HEK293 (cell line): ENCODE measurements around the gene DSCAM.

ENCODE experiments used
- CTCF ChIA-PET: fragments of 350-600 bp; formaldehyde crosslinking; extraction: SDS; loops from one replicate; lab custom pipeline; 2021; ENCODE audit warnings: antibody characterized with exemption; lab: Yijun Ruan, JAX
- POLR2A ChIA-PET: fragments of 300-600 bp; formaldehyde crosslinking; extraction: SDS; loops from one replicate; lab custom pipeline; 2020; ENCODE audit warnings: antibody characterized with exemption, inconsistent platforms; lab: Yijun Ruan, JAX
- H3K27ac ChIP-seq: fragments of 200-500 bp; sonication (Bioruptor generic); 2 replicates; pipeline ENCODE4 v1.5.1; 2014; ENCODE audit warnings: low read depth, low read length, control low read depth, inconsistent platforms; ENCODE audit errors: extremely low read depth
- H3K36me3 ChIP-seq, 2 experiments: fragments of 200-500 bp in 1 of 2; sonication (Bioruptor generic) in 1 of 2; 1 replicate in 1 of 2; 2 replicates in 1 of 2; pipeline ENCODE4 v1.5.1; 2014 to 2017; ENCODE audit warnings: inconsistent platforms in 2 of 2, low read length in 2 of 2; ENCODE audit not compliant: control insufficient read depth in 2 of 2, insufficient read depth in 1 of 2
- H3K4me1 ChIP-seq: fragments of 200-500 bp; sonication (Bioruptor generic); 2 replicates; pipeline ENCODE4 v1.5.1; 2014; ENCODE audit warnings: mild to moderate bottlenecking, low read length, inconsistent platforms; ENCODE audit not compliant: control insufficient read depth, insufficient read depth
- H3K4me3 ChIP-seq: 2 replicates; pipeline ENCODE4 v1.5.1; 2011; ENCODE audit warnings: low read depth, mild to moderate bottlenecking, control low read depth, low read length, moderate library complexity
- H3K9me3 ChIP-seq: fragments of 200-500 bp; sonication (Bioruptor generic); 2 replicates; pipeline ENCODE4 v1.5.1; 2014; ENCODE audit warnings: low read depth, low read length, inconsistent platforms; ENCODE audit not compliant: control insufficient read depth, insufficient read depth
- BCL11A ChIP-seq: fragments of 450-650 bp; formaldehyde crosslinking; IDR thresholded peaks from 2 replicates; pipeline ENCODE4 v1.5.1; 2016; ENCODE audit warnings: low read depth, missing biosample characterization, missing genetic modification characterization
- EGR2 ChIP-seq: fragments of 450-650 bp; formaldehyde crosslinking; IDR thresholded peaks from 2 replicates; pipeline ENCODE4 v1.5.1; 2016; ENCODE audit warnings: low read depth, missing biosample characterization, missing genetic modification characterization
- GLIS1 ChIP-seq: fragments of 450-650 bp; formaldehyde crosslinking; IDR thresholded peaks from 2 replicates; pipeline ENCODE4 v1.5.1; 2016; ENCODE audit warnings: missing biosample characterization, missing genetic modification characterization
- HOXC10 ChIP-seq: sonication (generic); formaldehyde crosslinking; IDR thresholded peaks from 2 replicates; pipeline ENCODE4 v1.8.1; 2023; ENCODE audit warnings: mild to moderate bottlenecking, missing genetic modification reagents
- OSR2 ChIP-seq: fragments of 450-650 bp; formaldehyde crosslinking; IDR thresholded peaks from 2 replicates; pipeline ENCODE4 v1.5.1; 2016; ENCODE audit warnings: missing biosample characterization, missing genetic modification characterization
- REPIN1 ChIP-seq: fragments of 450-650 bp; formaldehyde crosslinking; IDR thresholded peaks from 2 replicates; pipeline ENCODE4 v1.5.1; 2017; ENCODE audit warnings: missing biosample characterization, missing genetic modification characterization, low read depth
- ZNF114 ChIP-seq: fragments of 450-650 bp; formaldehyde crosslinking; IDR thresholded peaks from 2 replicates; pipeline ENCODE4 v1.5.0; 2017; ENCODE audit warnings: missing biosample characterization, missing genetic modification characterization
- ZNF133 ChIP-seq: fragments of 450-650 bp; formaldehyde crosslinking; IDR thresholded peaks from 2 replicates; pipeline ENCODE4 v1.5.1; 2016; ENCODE audit warnings: missing biosample characterization, missing genetic modification characterization
- ZNF138 ChIP-seq: fragments of 450-650 bp; formaldehyde crosslinking; IDR thresholded peaks from 2 replicates; pipeline ENCODE4 v1.5.1; 2016; ENCODE audit warnings: missing biosample characterization, missing genetic modification characterization, borderline replicate concordance
- ZNF148 ChIP-seq: fragments of 450-650 bp; formaldehyde crosslinking; IDR thresholded peaks from 2 replicates; pipeline ENCODE4 v1.5.0; 2017; ENCODE audit warnings: missing biosample characterization, missing genetic modification characterization, borderline replicate concordance
- ZNF157 ChIP-seq: fragments of 450-650 bp; formaldehyde crosslinking; IDR thresholded peaks from 2 replicates; pipeline ENCODE4 v1.5.1; 2016; ENCODE audit warnings: missing biosample characterization, missing genetic modification characterization
- ZNF416 ChIP-seq: fragments of 450-650 bp; formaldehyde crosslinking; IDR thresholded peaks from 2 replicates; pipeline ENCODE4 v1.5.1; 2016; ENCODE audit warnings: missing biosample characterization, missing genetic modification characterization
- ZNF654 ChIP-seq: fragments of 450-650 bp; formaldehyde crosslinking; IDR thresholded peaks from 2 replicates; pipeline ENCODE4 v1.5.1; 2016; ENCODE audit warnings: low read depth, missing biosample characterization, missing genetic modification characterization
- ZNF785 ChIP-seq: fragments of 450-650 bp; formaldehyde crosslinking; IDR thresholded peaks from 2 replicates; pipeline ENCODE4 v1.5.1; 2016; ENCODE audit warnings: missing biosample characterization, missing genetic modification characterization
- ZNF792 ChIP-seq: fragments of 450-650 bp; formaldehyde crosslinking; IDR thresholded peaks from 2 replicates; pipeline ENCODE4 v1.5.1; 2016; ENCODE audit warnings: missing biosample characterization, missing genetic modification characterization
- TF ChIP-seq, protein P1 (sequence below): fragments of 450-650 bp; formaldehyde crosslinking; IDR thresholded peaks from 2 replicates; pipeline ENCODE4 v1.5.1; 2016; ENCODE audit warnings: missing biosample characterization, missing genetic modification characterization
- TF ChIP-seq, protein P2 (sequence below): fragments of 450-650 bp; formaldehyde crosslinking; IDR thresholded peaks from 2 replicates; pipeline ENCODE4 v1.5.1; 2016; ENCODE audit warnings: missing biosample characterization, missing genetic modification characterization, borderline replicate concordance
- TF ChIP-seq, protein P3 (sequence below): fragments of 450-650 bp; formaldehyde crosslinking; IDR thresholded peaks from 2 replicates; pipeline ENCODE4 v1.5.1; 2016; ENCODE audit warnings: missing biosample characterization, missing genetic modification characterization

The DSCAM gene

GRCh38 chr21:40143822-40144525 is 703.0 kb downstream of the DSCAM start:
- no peaks in the 10 kb centered on the region for H3K9me3 ChIP-seq
- no peaks in the 10 kb centered on the region for H3K36me3 ChIP-seq
- no peaks in the 10 kb centered on the region for H3K4me1 ChIP-seq
- ChIA-PET CTCF (interaction anchor here (0.6 to 1.7 kb wide), 40 partner anchors 8 to 1626 kb away, joined by 3 to 37 read pairs (median 4); no protein-coding TSS in a partner anchor), POLR2A (no interaction called here)
- no peak overlapping the region for H3K27ac ChIP-seq
- TF ChIP-seq, protein P1, sequence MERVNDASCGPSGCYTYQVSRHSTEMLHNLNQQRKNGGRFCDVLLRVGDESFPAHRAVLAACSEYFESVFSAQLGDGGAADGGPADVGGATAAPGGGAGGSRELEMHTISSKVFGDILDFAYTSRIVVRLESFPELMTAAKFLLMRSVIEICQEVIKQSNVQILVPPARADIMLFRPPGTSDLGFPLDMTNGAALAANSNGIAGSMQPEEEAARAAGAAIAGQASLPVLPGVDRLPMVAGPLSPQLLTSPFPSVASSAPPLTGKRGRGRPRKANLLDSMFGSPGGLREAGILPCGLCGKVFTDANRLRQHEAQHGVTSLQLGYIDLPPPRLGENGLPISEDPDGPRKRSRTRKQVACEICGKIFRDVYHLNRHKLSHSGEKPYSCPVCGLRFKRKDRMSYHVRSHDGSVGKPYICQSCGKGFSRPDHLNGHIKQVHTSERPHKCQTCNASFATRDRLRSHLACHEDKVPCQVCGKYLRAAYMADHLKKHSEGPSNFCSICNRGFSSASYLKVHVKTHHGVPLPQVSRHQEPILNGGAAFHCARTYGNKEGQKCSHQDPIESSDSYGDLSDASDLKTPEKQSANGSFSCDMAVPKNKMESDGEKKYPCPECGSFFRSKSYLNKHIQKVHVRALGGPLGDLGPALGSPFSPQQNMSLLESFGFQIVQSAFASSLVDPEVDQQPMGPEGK (tag by site-specific recombination) = no peak
- TF ChIP-seq GLIS1 (tag by site-specific recombination) (no peak), ZNF654 (tag by site-specific recombination) (peak; percentile 60), ZNF148 (no peak), ZNF138 (tag by site-specific recombination) (no peak), REPIN1 (tag by site-specific recombination) (no peak)
- H3K4me3 ChIP-seq = no peak overlapping the region

DNA sequence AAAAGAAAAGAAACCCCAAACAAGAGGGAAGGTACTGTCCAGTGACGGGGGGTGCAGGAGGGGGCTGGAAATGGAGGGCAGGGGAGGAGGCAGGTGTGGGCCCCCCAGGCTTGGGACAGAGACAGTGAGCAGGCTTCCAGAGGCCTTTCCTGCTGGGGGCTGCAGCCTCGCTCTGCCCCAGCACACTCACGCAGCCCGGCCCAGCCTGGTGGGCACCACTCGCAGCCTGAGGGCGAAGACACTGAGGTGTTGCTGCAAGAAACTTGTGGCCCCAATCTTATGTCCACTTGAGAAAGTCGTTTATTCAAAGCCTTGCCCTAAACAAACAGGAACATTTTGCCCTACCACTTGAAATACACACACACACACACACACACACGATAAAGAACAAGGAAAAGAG is 705.3 kb downstream of the DSCAM start:
- Histone ChIP-seq H3K27ac (no peak overlapping the region), H3K9me3 (no peaks in the 10 kb centered on the region), H3K4me1 (no peaks in the 10 kb centered on the region), H3K36me3 (no peaks in the 10 kb centered on the region), H3K4me3 (no peak overlapping the region)
- TF ChIP-seq ZNF792 (tag by site-specific recombination) = no peak
- no peak for TF ChIP-seq ZNF133 (tag by site-specific recombination)
- TF ChIP-seq ZNF157 = no peak
- no peak for TF ChIP-seq BCL11A
- TF ChIP-seq, protein P2, sequence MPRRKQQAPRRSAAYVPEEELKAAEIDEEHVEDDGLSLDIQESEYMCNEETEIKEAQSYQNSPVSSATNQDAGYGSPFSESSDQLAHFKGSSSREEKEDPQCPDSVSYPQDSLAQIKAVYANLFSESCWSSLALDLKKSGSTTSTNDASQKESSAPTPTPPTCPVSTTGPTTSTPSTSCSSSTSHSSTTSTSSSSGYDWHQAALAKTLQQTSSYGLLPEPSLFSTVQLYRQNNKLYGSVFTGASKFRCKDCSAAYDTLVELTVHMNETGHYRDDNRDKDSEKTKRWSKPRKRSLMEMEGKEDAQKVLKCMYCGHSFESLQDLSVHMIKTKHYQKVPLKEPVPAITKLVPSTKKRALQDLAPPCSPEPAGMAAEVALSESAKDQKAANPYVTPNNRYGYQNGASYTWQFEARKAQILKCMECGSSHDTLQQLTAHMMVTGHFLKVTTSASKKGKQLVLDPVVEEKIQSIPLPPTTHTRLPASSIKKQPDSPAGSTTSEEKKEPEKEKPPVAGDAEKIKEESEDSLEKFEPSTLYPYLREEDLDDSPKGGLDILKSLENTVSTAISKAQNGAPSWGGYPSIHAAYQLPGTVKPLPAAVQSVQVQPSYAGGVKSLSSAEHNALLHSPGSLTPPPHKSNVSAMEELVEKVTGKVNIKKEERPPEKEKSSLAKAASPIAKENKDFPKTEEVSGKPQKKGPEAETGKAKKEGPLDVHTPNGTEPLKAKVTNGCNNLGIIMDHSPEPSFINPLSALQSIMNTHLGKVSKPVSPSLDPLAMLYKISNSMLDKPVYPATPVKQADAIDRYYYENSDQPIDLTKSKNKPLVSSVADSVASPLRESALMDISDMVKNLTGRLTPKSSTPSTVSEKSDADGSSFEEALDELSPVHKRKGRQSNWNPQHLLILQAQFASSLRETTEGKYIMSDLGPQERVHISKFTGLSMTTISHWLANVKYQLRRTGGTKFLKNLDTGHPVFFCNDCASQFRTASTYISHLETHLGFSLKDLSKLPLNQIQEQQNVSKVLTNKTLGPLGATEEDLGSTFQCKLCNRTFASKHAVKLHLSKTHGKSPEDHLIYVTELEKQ (tag by site-specific recombination) = no peak
- no peak for TF ChIP-seq HOXC10 (CRISPR knock-in tag)
- ChIA-PET POLR2A (no interaction called here), CTCF (interaction anchor here (0.7 kb wide), 1 partner anchor 21 kb away, joined by 3 read pairs; no protein-coding TSS in a partner anchor)

GRCh38 chr21:40140675-40141074 is 706.3 kb downstream of the DSCAM start:
- POLR2A ChIA-PET = no interaction called here
- Histone ChIP-seq H3K9me3 (no peaks in the 10 kb centered on the region), H3K36me3 (no peaks in the 10 kb centered on the region), H3K27ac (no peak overlapping the region), H3K4me3 (no peak overlapping the region), H3K4me1 (no peaks in the 10 kb centered on the region)
- TF ChIP-seq EGR2 (tag by site-specific recombination) (no peak), ZNF157 (no peak), ZNF114 (tag by site-specific recombination) (no peak), ZNF416 (no peak), OSR2 (tag by site-specific recombination) (no peak), ZNF785 (tag by site-specific recombination) (no peak)
- TF ChIP-seq, protein P3, sequence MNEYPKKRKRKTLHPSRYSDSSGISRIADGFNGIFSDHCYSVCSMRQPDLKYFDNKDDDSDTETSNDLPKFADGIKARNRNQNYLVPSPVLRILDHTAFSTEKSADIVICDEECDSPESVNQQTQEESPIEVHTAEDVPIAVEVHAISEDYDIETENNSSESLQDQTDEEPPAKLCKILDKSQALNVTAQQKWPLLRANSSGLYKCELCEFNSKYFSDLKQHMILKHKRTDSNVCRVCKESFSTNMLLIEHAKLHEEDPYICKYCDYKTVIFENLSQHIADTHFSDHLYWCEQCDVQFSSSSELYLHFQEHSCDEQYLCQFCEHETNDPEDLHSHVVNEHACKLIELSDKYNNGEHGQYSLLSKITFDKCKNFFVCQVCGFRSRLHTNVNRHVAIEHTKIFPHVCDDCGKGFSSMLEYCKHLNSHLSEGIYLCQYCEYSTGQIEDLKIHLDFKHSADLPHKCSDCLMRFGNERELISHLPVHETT (tag by site-specific recombination) = no peak
- CTCF ChIA-PET = interaction anchor here (0.6 to 1.5 kb wide), 3 partner anchors 98 to 928 kb away, joined by 3 to 8 read pairs (median 4); no protein-coding TSS in a partner anchor
